HepG2 (cell line): ENCODE data around the gene WDR76. TPM values are rescaled to one million over a fixed set of nuclear protein-coding genes. Genes with fewer than 3 reads are reported as not detected.

Experiments used
- JUNB ChIP-seq: sonication (generic); formaldehyde crosslinking; IDR thresholded peaks from 2 replicates; pipeline ENCODE4 v1.8.0; 2022; ENCODE audit warnings: missing genetic modification reagents, mild to moderate bottlenecking, borderline replicate concordance
- PAX8 ChIP-seq: sonication (generic); formaldehyde crosslinking; IDR thresholded peaks from 2 replicates; pipeline ENCODE4 v1.8.0; 2022; ENCODE audit warnings: mild to moderate bottlenecking, missing genetic modification reagents, borderline replicate concordance
- RBFOX2 ChIP-seq: fragments of 200-400 bp; formaldehyde crosslinking; IDR thresholded peaks from 2 replicates; pipeline ENCODE4 v1.6.1; 2017; ENCODE audit warnings: low read depth, mild to moderate bottlenecking, low read length
- RFXAP ChIP-seq: sonication (generic); formaldehyde crosslinking; IDR thresholded peaks from 2 replicates; pipeline ENCODE4 v1.4.0; 2020; ENCODE audit warnings: missing genetic modification reagents, borderline replicate concordance
- TP53 ChIP-seq: sonication (generic); formaldehyde crosslinking; conservative IDR thresholded peaks from 2 replicates; pipeline ENCODE4 v1.4.0; 2020; ENCODE audit warnings: missing genetic modification reagents
- ZFP41 ChIP-seq: sonication (generic); formaldehyde crosslinking; IDR thresholded peaks from 2 replicates; pipeline ENCODE4 v1.4.0; 2020; ENCODE audit warnings: mild to moderate bottlenecking, missing genetic modification reagents, borderline replicate concordance
- ZMYM3 ChIP-seq: sonication (generic); formaldehyde crosslinking; IDR thresholded peaks from 2 replicates; pipeline ENCODE4 v1.5.1; 2020; ENCODE audit warnings: mild to moderate bottlenecking, missing genetic modification reagents
- ZNF556 ChIP-seq: sonication (generic); formaldehyde crosslinking; IDR thresholded peaks from 2 replicates; pipeline ENCODE4 v1.4.0; 2020; ENCODE audit warnings: mild to moderate bottlenecking, missing genetic modification reagents, borderline replicate concordance
- ZNF577 ChIP-seq: sonication (generic); formaldehyde crosslinking; IDR thresholded peaks from 2 replicates; pipeline ENCODE4 v1.4.0; 2020; ENCODE audit warnings: mild to moderate bottlenecking, low read depth, missing genetic modification reagents, borderline replicate concordance
- ZNF816 ChIP-seq: sonication (generic); formaldehyde crosslinking; IDR thresholded peaks from 2 replicates; pipeline ENCODE4 v1.8.0; 2022; ENCODE audit warnings: missing genetic modification reagents, mild to moderate bottlenecking, borderline replicate concordance
- polyA plus RNA-seq, 8 experiments: library from polyadenylated mRNA; depleted of rRNA in 3 of 8; stranded (reverse) in 7 of 8; unstranded in 1 of 8; fragments of >200 nt; fragmentation: Illumina TruSeq in 4 of 8; extraction: Trizol in 4 of 8; gene quantifications; 2 replicates each; pipeline versions ENCODE4 v1.2.1 to v1.2.3, GENCODE V29; 2011 to 2016; ENCODE audit warnings: low read depth in 4 of 8, missing spikeins in 1 of 8, mixed read lengths in 1 of 8; ENCODE audit not compliant: insufficient read depth in 1 of 8
- total RNA-seq, 5 experiments: library from RNA; depleted of rRNA; stranded (reverse); fragments of >200 nt; fragmentation: Illumina TruSeq; extraction: Trizol; gene quantifications; 2 replicates each; pipeline ENCODE4 v1.2.3, GENCODE V29; 2016; ENCODE audit warnings: low read depth in 1 of 5
- TF ChIP-seq, protein P1 (sequence below): IDR thresholded peaks from 2 replicates; pipeline ENCODE4 v1.6.1; 2016; ENCODE audit warnings: low read depth, control low read depth
- TF ChIP-seq, protein P2 (sequence below): sonication (generic); formaldehyde crosslinking; IDR thresholded peaks from 2 replicates; pipeline ENCODE4 v1.8.0; 2022; ENCODE audit warnings: low read depth, missing genetic modification reagents
- TF ChIP-seq, protein P3 (sequence below): IDR thresholded peaks from 2 replicates; pipeline ENCODE4 v1.6.1; 2016; ENCODE audit warnings: control low read depth
- TF ChIP-seq, protein P4 (sequence below): sonication (generic); formaldehyde crosslinking; IDR thresholded peaks from 2 replicates; pipeline ENCODE4 v1.8.1; 2022; ENCODE audit warnings: low read depth, mild to moderate bottlenecking, missing genetic modification reagents
- TF ChIP-seq, protein P5 (sequence below): sonication (generic); formaldehyde crosslinking; IDR thresholded peaks from 2 replicates; pipeline ENCODE4 v1.4.0; 2020; ENCODE audit warnings: missing genetic modification reagents

Gene WDR76
- total and polyA plus RNA-seq, 2 of the 13 experiments (the other 11 are each of a cell fraction or from before 2014, with no cell fraction given), result 1.1 to 9.7 TPM

DNA sequence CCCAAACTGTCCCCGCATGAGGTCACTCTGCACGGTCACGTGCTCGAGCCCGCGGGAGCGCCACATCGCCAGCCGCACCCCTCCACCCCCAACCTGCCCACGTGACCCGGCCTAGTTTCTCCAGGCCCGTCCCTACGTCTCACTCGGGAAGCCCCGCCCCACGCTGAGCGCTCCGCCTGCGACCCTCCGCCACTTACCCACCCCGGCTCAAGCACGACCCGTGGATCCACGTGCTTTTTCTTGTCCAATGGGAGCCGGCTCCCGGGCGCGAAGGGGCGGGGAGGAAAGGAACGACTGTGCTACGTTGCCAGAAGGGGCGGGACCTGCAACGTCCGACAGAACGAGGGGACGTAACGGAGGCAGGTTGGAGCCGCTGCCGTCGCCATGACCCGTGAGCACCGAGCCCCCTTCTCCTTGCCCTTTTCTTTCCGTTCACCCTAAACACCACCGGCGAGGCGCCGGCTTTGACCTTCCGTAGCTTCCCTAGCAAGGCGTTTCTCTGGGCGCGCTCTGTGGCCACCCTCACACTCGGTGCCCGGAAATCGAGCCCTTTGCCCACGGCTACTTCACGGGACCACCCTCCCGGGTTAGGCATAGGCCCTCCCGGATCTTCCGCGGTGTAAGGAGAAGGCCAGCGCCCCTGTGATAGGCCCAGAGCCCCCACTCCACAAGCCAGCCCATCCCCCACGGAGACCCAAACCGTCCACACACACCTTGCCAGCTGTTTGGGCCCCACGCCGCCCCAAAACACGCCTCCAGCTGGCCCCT is 34.6 kb upstream of the WDR76 start, which contains the start of gene SERF2 (continued):
- no peak for TF ChIP-seq ZNF577 (CRISPR knock-in tag)
- TF ChIP-seq, protein P1, sequence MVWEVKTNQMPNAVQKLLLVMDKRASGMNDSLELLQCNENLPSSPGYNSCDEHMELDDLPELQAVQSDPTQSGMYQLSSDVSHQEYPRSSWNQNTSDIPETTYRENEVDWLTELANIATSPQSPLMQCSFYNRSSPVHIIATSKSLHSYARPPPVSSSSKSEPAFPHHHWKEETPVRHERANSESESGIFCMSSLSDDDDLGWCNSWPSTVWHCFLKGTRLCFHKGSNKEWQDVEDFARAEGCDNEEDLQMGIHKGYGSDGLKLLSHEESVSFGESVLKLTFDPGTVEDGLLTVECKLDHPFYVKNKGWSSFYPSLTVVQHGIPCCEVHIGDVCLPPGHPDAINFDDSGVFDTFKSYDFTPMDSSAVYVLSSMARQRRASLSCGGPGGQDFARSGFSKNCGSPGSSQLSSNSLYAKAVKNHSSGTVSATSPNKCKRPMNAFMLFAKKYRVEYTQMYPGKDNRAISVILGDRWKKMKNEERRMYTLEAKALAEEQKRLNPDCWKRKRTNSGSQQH (CRISPR knock-in tag), result no peak; the same call in 1 of the 2 replicates
- TF ChIP-seq ZNF816, result peak; percentile 79; the same call in 1 of the 2 replicates
- TF ChIP-seq ZFP41, result no peak
- TF ChIP-seq, protein P2, sequence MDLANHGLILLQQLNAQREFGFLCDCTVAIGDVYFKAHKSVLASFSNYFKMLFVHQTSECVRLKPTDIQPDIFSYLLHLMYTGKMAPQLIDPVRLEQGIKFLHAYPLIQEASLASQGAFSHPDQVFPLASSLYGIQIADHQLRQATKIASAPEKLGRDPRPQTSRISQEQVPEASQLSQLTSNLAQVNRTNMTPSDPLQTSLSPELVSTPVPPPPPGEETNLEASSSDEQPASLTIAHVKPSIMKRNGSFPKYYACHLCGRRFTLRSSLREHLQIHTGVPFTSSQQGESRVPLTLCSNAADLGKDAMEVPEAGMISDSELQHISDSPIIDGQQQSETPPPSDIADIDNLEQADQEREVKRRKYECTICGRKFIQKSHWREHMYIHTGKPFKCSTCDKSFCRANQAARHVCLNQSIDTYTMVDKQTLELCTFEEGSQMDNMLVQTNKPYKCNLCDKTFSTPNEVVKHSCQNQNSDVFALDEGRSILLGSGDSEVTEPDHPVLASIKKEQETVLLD, result no peak; the same call in 1 of the 2 replicates
- 0 out of 2 replicates have a peak, but pooled peaks have one; percentile 6 for TF ChIP-seq ZMYM3
- no peak for TF ChIP-seq RFXAP (CRISPR knock-in tag)
- TF ChIP-seq, protein P3, sequence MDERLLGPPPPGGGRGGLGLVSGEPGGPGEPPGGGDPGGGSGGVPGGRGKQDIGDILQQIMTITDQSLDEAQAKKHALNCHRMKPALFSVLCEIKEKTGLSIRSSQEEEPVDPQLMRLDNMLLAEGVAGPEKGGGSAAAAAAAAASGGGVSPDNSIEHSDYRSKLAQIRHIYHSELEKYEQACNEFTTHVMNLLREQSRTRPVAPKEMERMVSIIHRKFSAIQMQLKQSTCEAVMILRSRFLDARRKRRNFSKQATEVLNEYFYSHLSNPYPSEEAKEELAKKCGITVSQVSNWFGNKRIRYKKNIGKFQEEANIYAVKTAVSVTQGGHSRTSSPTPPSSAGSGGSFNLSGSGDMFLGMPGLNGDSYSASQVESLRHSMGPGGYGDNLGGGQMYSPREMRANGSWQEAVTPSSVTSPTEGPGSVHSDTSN, result no peak
- TF ChIP-seq, protein P4, sequence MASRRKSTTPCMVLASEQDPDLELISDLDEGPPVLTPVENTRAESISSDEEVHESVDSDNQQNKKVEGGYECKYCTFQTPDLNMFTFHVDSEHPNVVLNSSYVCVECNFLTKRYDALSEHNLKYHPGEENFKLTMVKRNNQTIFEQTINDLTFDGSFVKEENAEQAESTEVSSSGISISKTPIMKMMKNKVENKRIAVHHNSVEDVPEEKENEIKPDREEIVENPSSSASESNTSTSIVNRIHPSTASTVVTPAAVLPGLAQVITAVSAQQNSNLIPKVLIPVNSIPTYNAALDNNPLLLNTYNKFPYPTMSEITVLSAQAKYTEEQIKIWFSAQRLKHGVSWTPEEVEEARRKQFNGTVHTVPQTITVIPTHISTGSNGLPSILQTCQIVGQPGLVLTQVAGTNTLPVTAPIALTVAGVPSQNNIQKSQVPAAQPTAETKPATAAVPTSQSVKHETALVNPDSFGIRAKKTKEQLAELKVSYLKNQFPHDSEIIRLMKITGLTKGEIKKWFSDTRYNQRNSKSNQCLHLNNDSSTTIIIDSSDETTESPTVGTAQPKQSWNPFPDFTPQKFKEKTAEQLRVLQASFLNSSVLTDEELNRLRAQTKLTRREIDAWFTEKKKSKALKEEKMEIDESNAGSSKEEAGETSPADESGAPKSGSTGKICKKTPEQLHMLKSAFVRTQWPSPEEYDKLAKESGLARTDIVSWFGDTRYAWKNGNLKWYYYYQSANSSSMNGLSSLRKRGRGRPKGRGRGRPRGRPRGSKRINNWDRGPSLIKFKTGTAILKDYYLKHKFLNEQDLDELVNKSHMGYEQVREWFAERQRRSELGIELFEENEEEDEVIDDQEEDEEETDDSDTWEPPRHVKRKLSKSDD, result peak; percentile 69; the same call in 1 of the 2 replicates
- TF ChIP-seq JUNB (CRISPR knock-in tag), result no peak
- TF ChIP-seq RBFOX2, result peak; percentile 98
- no peak for TF ChIP-seq ZNF556 (CRISPR knock-in tag)
- no peak for TF ChIP-seq PAX8
- no peak for TF ChIP-seq TP53 (CRISPR knock-in tag)
- TF ChIP-seq, protein P5, sequence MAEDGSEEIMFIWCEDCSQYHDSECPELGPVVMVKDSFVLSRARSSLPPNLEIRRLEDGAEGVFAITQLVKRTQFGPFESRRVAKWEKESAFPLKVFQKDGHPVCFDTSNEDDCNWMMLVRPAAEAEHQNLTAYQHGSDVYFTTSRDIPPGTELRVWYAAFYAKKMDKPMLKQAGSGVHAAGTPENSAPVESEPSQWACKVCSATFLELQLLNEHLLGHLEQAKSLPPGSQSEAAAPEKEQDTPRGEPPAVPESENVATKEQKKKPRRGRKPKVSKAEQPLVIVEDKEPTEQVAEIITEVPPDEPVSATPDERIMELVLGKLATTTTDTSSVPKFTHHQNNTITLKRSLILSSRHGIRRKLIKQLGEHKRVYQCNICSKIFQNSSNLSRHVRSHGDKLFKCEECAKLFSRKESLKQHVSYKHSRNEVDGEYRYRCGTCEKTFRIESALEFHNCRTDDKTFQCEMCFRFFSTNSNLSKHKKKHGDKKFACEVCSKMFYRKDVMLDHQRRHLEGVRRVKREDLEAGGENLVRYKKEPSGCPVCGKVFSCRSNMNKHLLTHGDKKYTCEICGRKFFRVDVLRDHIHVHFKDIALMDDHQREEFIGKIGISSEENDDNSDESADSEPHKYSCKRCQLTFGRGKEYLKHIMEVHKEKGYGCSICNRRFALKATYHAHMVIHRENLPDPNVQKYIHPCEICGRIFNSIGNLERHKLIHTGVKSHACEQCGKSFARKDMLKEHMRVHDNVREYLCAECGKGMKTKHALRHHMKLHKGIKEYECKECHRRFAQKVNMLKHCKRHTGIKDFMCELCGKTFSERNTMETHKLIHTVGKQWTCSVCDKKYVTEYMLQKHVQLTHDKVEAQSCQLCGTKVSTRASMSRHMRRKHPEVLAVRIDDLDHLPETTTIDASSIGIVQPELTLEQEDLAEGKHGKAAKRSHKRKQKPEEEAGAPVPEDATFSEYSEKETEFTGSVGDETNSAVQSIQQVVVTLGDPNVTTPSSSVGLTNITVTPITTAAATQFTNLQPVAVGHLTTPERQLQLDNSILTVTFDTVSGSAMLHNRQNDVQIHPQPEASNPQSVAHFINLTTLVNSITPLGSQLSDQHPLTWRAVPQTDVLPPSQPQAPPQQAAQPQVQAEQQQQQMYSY (CRISPR knock-in tag), result no peak
